GM18505 (cell line): Measurements from ENCODE around the gene CACNG7.

Source experiments
- ATAC-seq: cut with Tn5 transposase; IDR thresholded peaks from one replicate; pipeline ENCODE4 v1.9.1; 2021; ENCODE audit not compliant: unreplicated experiment
- POLR2A ChIP-seq: IDR thresholded peaks from 4 replicates; pipeline ENCODE4 v1.6.1; 2011; ENCODE audit warnings: borderline replicate concordance; ENCODE audit not compliant: insufficient read depth, insufficient read length; ENCODE audit errors: extremely low read depth

The CACNG7 gene

DNA sequence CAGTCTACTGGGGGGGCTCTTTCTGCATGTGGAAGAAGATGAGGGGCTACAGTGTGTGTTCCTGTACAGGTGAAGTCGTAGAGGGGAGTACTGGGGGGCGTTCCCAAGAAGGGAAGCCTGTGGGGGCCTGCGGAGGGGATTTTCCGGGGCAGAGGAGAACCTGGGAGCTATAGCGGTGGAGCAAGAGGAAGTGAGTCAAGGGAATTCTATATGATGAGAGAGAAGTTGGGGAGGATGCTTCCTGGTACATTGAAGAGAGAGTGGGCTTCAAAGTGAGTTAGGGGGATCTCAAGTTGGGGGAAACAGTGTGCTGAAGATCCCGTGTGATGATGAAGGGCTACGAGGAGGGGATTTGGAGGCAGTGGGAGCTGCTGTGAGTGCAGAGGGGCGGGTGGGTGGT is 51.8 kb downstream of the CACNG7 start:
- ATAC-seq, result no peak
- TF ChIP-seq POLR2A, result no peak

DNA sequence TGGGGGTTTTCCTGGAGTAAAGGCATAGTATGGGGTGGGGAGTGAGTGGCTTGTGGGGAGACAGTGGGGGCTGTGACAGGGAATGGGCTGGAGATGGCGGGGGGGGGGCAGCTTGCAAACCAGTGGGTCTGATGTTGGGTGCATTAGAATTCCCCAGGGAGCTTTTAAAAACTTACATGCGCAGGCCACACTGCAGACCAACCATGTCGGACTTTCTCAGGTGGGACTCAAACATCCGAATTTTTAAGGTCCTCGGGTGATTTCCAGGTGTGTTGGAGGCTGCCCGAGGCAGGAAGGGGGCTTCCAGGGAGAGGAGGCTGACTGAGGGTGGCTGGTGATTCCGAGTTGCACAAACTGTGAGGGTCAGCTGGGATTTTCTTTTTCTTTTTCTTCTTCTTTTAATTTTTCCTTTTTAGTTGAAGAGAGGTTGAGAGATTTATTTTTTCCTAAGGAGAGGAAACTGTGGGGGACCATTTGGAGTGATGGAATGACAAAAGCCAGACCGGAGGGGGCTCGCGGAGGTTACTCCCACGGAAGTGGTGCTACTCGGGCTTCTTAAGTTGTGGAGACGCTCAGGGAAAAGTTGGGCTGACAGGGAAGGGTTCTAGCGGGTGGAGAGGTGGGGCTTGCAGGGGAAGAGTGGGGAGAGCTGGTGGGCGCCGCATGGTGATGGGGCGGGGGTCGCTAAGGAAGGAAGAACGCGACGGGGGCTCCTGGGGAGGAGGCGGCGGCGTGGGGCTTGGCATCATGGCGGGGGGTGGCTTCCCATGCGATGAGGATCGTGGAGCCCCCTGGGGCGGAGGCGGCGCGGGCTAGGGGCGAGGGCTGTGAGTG is 52.7 kb downstream of the CACNG7 start:
- ATAC-seq, result no peak
- no peak for TF ChIP-seq POLR2A

DNA sequence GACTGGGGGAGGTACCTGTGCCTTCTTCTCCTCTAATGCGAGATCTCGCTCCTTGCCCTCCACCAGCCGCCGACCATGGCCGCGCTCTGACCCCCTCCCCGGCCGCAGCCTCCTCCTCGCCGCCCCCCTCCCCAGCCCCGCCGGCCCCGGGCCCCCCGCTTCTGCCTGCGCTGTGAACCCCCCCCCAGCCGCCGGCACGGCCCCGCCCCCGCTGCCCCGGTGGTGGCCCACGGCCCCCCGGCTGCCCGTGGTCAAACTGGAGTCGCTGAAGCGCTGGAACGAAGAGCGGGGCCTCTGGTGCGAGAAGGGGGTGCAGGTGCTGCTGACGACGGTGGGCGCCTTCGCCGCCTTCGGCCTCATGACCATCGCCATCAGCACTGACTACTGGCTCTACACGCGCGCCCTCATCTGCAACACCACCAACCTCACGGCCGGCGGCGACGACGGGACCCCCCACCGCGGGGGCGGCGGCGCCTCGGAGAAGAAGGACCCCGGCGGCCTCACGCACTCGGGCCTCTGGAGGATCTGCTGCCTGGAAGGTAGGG is 53.9 kb downstream of the CACNG7 start, which contains the start of gene CACNG8:
Gene CACNG8, plus strand, starts transcription at position 51 of the 545 bp plus-strand sequence.
- no peak for ATAC-seq
- no peak for TF ChIP-seq POLR2A

DNA sequence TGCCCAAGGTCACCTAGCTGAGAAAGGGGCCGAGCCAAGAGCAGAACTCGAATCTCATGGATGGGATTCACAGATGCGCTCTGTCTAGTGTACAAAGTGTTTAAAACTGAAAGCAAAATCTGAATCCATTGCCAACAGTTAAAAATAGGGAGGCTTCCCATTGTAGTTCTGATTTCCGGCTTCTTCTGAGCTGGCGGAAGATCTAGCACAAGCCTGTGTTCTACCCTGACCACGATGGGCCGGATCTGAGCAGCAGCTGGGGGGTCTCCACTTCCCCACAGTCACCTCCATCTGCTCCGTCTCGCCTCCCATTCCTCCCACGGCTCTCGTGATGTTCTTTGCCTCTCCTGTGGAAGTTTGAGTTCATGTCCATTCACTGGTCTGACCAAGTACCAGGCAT is 56.0 kb downstream of the CACNG7 start:
- ATAC-seq, result no peak
- TF ChIP-seq POLR2A, result no peak

DNA sequence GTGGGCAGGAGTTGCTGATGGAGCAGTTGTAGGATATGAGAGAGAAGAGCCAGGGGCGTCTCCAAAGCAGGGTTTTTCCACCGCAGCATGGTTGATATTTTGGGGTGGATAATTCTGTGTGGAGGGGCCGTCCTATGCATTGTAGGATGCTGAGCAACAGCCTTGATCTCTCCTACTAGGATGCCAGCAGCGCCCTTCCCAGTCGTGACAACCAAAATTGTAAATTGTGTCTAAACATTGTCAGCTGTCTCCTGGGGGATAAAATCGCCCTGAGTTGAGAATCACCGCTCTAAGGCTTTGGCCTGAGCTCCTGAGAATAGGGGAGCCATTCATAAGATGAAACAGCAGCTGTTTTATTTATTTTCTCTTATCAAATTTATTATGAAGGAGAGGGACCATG is 57.9 kb downstream of the CACNG7 start:
- TF ChIP-seq POLR2A, result no peak
- ATAC-seq, result no peak

DNA sequence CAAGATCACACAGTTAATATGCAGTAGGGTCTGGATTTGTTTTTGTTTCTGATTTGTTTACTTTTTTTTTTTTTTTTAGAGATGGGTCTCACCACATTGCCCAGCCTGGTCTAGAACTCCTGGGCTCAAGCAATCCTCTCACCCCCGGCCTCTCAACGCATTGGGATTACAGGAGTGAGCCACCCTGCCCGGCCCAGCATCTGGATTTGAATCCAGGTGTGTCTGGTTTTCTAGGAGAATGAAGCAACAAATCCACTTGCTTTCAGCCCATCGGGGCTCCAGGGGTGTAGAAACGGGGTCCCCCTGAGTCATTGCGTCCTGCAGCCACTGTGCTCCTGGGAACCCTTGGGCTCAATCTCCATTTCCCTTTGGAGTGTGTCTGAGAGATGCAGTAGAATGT is 60.3 kb downstream of the CACNG7 start:
- ATAC-seq, result no peak
- TF ChIP-seq POLR2A, result no peak

DNA sequence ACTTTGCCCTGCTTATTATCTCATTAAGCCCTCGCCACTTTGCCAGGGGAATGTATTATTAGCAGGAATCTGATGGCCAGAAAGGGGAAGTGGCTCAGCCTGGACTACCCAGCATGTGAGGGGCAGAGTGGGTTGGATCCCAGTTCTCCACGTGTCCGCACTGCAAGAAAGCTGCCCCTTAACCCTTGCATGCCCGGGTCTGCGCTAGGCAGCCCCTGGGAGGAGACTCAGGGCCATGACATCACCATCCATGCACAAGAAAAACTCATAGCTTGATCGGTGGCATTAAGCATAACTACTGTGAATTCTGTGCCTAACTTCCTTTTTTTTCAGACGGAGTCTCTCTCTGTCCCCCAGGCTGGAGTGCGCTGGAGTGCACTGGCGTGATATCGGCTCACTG is 62.6 kb downstream of the CACNG7 start:
- TF ChIP-seq POLR2A, result no peak

DNA sequence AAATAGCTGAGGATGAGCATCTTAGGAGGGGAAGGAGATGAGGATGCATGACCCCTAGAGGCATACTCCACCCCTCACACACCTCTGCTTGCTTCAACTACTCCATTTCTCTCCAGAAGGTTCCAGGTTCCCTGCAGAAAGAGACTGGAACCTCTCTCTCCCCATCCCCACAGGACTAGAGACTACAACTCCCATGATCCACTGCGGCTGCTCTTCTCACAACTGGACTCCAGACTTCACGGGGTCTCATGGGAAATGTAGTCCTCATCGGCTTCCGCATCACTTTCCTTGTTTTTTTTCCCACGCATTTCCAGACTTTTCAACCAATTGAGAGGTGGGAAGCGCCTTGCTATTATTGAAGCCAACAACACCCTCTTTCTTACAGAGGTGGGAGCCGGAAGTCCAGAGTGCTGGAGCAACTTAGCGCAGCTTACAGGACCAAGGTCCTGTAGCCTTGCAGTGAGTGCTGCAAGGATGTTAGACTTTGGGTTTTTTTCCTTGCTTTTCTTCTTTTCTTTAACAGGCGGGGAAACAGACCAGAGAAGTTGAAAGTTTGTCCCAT is 68.4 kb downstream of the CACNG7 start:
- no peak for TF ChIP-seq POLR2A
- ATAC-seq, result no peak

More for the DNA sequence above, 62.6 kb downstream of the CACNG7 start:
- ATAC-seq, result no peak

DNA sequence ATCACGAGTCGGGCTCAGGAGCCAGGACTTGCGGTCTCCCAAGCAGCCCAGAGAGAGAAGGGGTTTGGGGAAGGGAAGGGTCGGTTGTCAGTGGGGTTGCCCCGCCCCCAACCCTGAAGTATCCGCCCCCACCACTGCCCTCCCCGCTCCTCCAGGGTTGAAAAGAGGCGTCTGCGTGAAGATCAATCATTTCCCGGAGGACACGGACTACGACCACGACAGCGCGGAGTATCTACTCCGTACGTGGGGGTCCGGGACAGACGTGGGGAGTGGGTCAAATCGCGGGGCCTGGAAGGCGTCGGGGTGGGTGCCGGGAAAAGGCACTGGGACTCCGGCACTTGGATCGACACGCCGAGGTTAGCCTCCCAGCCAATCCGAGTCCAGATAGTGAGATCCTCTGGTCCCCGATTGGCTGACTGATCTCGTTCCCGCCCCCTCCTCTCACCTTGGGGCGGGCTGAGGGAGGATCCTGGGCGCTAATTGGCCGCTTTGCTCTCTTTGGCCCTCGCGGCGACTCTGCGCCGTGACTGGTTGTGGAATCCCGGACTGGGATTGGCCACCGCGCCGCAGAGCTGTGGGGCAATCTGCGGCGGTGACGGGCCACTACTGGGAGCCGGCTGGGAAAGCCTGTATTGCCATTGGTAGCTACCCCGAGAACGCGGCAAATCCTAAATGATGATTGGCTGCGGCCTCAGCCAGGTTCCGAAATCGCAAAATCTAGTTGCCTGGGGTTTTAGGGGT is 69.1 kb downstream of the CACNG7 start:
- TF ChIP-seq POLR2A, result no peak

DNA sequence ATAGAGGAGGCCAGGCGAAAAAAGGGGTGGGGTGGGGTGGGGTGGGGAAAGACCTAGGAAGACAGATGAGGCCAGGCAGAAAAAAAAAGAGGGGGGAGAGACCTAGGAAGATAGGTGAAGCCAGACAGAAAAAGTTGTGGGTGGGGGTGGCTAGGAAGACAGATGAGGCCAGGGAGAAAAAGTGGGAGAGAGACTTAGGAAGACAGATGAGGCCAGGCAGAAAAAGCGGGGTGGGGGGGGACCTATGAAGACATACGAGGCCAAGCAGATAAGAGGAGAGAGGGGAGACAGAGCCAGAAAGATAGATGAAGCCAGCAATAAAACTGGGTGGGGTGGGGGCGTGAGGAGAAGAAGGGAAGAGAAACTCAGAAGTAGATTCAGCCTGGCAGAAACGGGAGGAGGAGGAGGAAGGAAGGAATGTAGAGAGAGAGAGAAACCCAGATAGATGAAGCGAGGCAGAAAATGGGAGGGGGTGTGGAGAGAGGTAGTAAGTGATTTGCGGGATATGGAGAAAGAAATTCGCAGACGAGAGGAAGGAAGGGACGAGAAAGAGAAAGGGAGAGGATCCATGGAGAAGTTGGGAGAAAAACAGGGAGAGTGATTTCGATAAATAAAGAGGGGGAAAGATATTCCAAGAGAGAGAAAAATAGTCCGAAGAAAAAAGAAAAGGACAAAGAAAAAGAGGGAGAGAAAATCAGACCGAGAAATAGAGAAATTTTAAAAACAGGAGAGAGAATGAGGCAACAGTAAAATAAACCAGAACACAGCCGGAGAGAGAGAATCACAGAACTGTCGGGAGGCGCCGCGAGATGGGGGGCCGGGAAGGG is 70.1 kb downstream of the CACNG7 start:
- ATAC-seq, result no peak
- no peak for TF ChIP-seq POLR2A

More for the DNA sequence above, 69.1 kb downstream of the CACNG7 start:
- no peak for ATAC-seq

DNA sequence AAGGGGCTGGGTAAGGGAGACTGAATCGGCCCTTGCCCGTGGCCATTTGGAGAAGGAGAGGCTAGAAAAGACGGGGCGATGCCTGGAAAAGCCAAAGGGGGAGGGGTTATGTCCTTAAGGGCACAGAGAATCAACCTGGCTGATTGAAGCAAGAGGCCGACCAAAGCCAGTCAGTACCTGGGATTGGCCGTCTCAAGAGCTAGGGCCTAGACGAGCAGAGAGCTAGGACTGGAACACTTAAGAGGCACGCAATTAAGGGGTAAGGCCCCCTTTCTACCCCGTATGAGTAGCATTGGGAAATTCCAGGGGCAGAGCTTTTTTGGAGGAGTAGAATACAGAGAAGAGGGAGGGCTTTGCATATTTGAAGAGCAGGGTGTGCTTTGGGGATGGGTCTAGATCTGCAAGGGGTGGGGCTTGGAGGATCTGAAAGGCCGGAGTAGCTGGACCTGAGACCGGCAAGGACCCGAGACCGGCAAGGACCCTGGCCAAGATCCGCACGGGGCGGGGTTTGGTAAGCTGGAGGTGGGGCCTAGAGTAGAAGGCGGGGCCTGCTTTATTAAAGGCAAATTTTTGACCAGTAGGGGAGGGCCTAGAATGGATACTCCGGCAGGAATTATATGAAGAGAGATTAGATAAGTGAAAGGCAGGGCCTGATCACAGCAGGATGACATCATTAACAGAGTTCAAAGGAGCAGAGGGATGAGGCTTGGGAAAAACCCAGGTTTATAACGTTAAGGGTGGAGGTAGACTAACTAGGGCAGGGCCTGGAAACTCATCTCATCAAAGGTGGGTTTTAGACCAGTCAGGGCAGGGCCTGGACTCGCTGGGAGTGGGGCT is 71.7 kb downstream of the CACNG7 start:
- no peak for ATAC-seq

More for the DNA sequence above, 71.7 kb downstream of the CACNG7 start:
- no peak for TF ChIP-seq POLR2A
